ACC112 (cell line): ENCODE measurements around the gene UBE2F.

ENCODE experiments used
- H2AFZ ChIP-seq: fragments of 200-600 bp; sonication (generic); one replicate; pipeline ENCODE4 v1.6.0; 2017; ENCODE audit warnings: antibody characterized with exemption, low read length; ENCODE audit not compliant: unreplicated experiment
- H3K27ac ChIP-seq: fragments of 200-600 bp; sonication (generic); 2 replicates; pipeline ENCODE4 v1.5.1; 2014; ENCODE audit warnings: low read depth, mild to moderate bottlenecking, antibody characterized with exemption, low read length, moderate library complexity
- H3K27me3 ChIP-seq: fragments of 200-600 bp; sonication (generic); 2 replicates; pipeline ENCODE4 v1.6.1; 2014; ENCODE audit warnings: mild to moderate bottlenecking, antibody characterized with exemption, low read length, moderate library complexity, mixed read lengths; ENCODE audit not compliant: insufficient read depth
- H3K36me3 ChIP-seq: fragments of 200-600 bp; sonication (generic); 2 replicates; pipeline ENCODE4 v1.6.1; 2016; ENCODE audit warnings: mild to moderate bottlenecking, antibody characterized with exemption, low read length, moderate library complexity, mixed read lengths; ENCODE audit not compliant: insufficient read depth
- H3K4me1 ChIP-seq: fragments of 200-600 bp; sonication (generic); one replicate; pipeline ENCODE4 v1.6.1; 2016; ENCODE audit warnings: low read length, mixed read lengths; ENCODE audit not compliant: insufficient read depth, unreplicated experiment, control insufficient read depth
- H3K4me3 ChIP-seq: fragments of 200-600 bp; sonication (generic); 2 replicates; pipeline ENCODE4 v1.5.1; 2014; ENCODE audit warnings: mild to moderate bottlenecking, low read depth, low read length
- H3K79me2 ChIP-seq: fragments of 200-600 bp; sonication (generic); one replicate; pipeline ENCODE4 v1.6.0; 2016; ENCODE audit warnings: low read length; ENCODE audit not compliant: control insufficient read depth, unreplicated experiment, insufficient read depth

UBE2F gene

GRCh38 chr2:238077292-238077691 is 110.5 kb downstream of the UBE2F start:
- Histone ChIP-seq H3K79me2 (peaks cover 3% of the 10 kb centered on the region), H3K36me3 (peaks cover 43% of the 10 kb centered on the region), H3K27ac (no peak overlapping the region), H2AFZ (no peak overlapping the region), H3K4me3 (no peak overlapping the region), H3K4me1 (no peaks in the 10 kb centered on the region), H3K27me3 (no peaks in the 10 kb centered on the region)

GRCh38 chr2:238079874-238080327 is 113.1 kb downstream of the UBE2F start:
- Histone ChIP-seq H2AFZ (no peak overlapping the region), H3K4me3 (no peak overlapping the region), H3K27ac (no peak overlapping the region), H3K4me1 (no peaks in the 10 kb centered on the region), H3K79me2 (peaks cover 3% of the 10 kb centered on the region), H3K27me3 (no peaks in the 10 kb centered on the region), H3K36me3 (peaks cover 37% of the 10 kb centered on the region; the same call in 1 of the 2 replicates)

GRCh38 chr2:238080518-238080917 is 113.7 kb downstream of the UBE2F start:
- Histone ChIP-seq H3K4me3 (no peak overlapping the region), H3K27me3 (no peaks in the 10 kb centered on the region), H3K27ac (no peak overlapping the region), H3K79me2 (peaks cover 3% of the 10 kb centered on the region), H3K36me3 (peaks cover 37% of the 10 kb centered on the region; the same call in 1 of the 2 replicates), H2AFZ (no peak overlapping the region), H3K4me1 (no peaks in the 10 kb centered on the region)

- H3K27me3 ChIP-seq, result no peaks in the 10 kb centered on the region
- H3K36me3 ChIP-seq, result peaks cover 35% of the 10 kb centered on the region; the same call in 1 of the 2 replicates
- peaks cover 2% of the 10 kb centered on the region for H3K79me2 ChIP-seq
- H3K27ac ChIP-seq, result no peak overlapping the region
- no peak overlapping the region for H2AFZ ChIP-seq
- H3K4me1 ChIP-seq, result no peaks in the 10 kb centered on the region
- no peak overlapping the region for H3K4me3 ChIP-seq
These were observed 114.3 kb downstream of the UBE2F start for GRCh38 chr2:238081150-238081549.

- no peak overlapping the region for H2AFZ ChIP-seq
- H3K4me1 ChIP-seq, result no peaks in the 10 kb centered on the region
- H3K27me3 ChIP-seq, result no peaks in the 10 kb centered on the region
- no peak overlapping the region for H3K27ac ChIP-seq
- H3K36me3 ChIP-seq, result peaks cover 33% of the 10 kb centered on the region; the same call in 1 of the 2 replicates
- no peak overlapping the region for H3K4me3 ChIP-seq
- H3K79me2 ChIP-seq, result no peaks in the 10 kb centered on the region
These were observed 114.7 kb downstream of the UBE2F start for GRCh38 chr2:238081561-238081960.

GRCh38 chr2:238082151-238082550 is 115.3 kb downstream of the UBE2F start:
- no peak overlapping the region for H3K4me3 ChIP-seq
- no peaks in the 10 kb centered on the region for H3K4me1 ChIP-seq
- no peaks in the 10 kb centered on the region for H3K27me3 ChIP-seq
- peaks cover 29% of the 10 kb centered on the region; the same call in 1 of the 2 replicates for H3K36me3 ChIP-seq
- H3K79me2 ChIP-seq, result no peaks in the 10 kb centered on the region
- no peak overlapping the region for H2AFZ ChIP-seq
- H3K27ac ChIP-seq, result no peak overlapping the region

GRCh38 chr2:238082827-238083226 is 116.0 kb downstream of the UBE2F start:
- Histone ChIP-seq H3K36me3 (peaks cover 22% of the 10 kb centered on the region; the same call in 1 of the 2 replicates), H3K27me3 (no peaks in the 10 kb centered on the region), H3K4me1 (no peaks in the 10 kb centered on the region), H3K27ac (no peak overlapping the region), H3K4me3 (no peak overlapping the region), H2AFZ (no peak overlapping the region), H3K79me2 (no peaks in the 10 kb centered on the region)

GRCh38 chr2:238083919-238084318 is 117.1 kb downstream of the UBE2F start:
- H3K79me2 ChIP-seq, result no peaks in the 10 kb centered on the region
- no peak overlapping the region for H2AFZ ChIP-seq
- H3K4me3 ChIP-seq, result no peak overlapping the region
- H3K4me1 ChIP-seq, result no peaks in the 10 kb centered on the region
- no peaks in the 10 kb centered on the region for H3K27me3 ChIP-seq
- peaks cover 22% of the 10 kb centered on the region; the same call in 1 of the 2 replicates for H3K36me3 ChIP-seq
- H3K27ac ChIP-seq, result no peak overlapping the region

- Histone ChIP-seq H3K27ac (no peak overlapping the region), H3K79me2 (no peaks in the 10 kb centered on the region), H3K4me3 (no peak overlapping the region), H3K27me3 (no peaks in the 10 kb centered on the region), H3K36me3 (peaks cover 22% of the 10 kb centered on the region; the same call in 1 of the 2 replicates), H2AFZ (no peak overlapping the region), H3K4me1 (no peaks in the 10 kb centered on the region)
These were observed 117.9 kb downstream of the UBE2F start for GRCh38 chr2:238084761-238085160.

- Histone ChIP-seq H3K4me1 (no peaks in the 10 kb centered on the region), H3K36me3 (peaks cover 22% of the 10 kb centered on the region; the same call in 1 of the 2 replicates), H3K79me2 (no peaks in the 10 kb centered on the region), H2AFZ (no peak overlapping the region), H3K27ac (no peak overlapping the region), H3K27me3 (no peaks in the 10 kb centered on the region), H3K4me3 (no peak overlapping the region)
These were observed 119.1 kb downstream of the UBE2F start for GRCh38 chr2:238085899-238086298.

GRCh38 chr2:238087211-238087610 is 120.4 kb downstream of the UBE2F start:
- Histone ChIP-seq H3K4me3 (no peak overlapping the region), H2AFZ (no peak overlapping the region), H3K79me2 (no peaks in the 10 kb centered on the region), H3K27me3 (no peaks in the 10 kb centered on the region), H3K27ac (no peak overlapping the region), H3K36me3 (peaks cover 12% of the 10 kb centered on the region; the same call in 1 of the 2 replicates), H3K4me1 (no peaks in the 10 kb centered on the region)
